ENCODE results near the gene TMEM88.

Gene TMEM88

DNA sequence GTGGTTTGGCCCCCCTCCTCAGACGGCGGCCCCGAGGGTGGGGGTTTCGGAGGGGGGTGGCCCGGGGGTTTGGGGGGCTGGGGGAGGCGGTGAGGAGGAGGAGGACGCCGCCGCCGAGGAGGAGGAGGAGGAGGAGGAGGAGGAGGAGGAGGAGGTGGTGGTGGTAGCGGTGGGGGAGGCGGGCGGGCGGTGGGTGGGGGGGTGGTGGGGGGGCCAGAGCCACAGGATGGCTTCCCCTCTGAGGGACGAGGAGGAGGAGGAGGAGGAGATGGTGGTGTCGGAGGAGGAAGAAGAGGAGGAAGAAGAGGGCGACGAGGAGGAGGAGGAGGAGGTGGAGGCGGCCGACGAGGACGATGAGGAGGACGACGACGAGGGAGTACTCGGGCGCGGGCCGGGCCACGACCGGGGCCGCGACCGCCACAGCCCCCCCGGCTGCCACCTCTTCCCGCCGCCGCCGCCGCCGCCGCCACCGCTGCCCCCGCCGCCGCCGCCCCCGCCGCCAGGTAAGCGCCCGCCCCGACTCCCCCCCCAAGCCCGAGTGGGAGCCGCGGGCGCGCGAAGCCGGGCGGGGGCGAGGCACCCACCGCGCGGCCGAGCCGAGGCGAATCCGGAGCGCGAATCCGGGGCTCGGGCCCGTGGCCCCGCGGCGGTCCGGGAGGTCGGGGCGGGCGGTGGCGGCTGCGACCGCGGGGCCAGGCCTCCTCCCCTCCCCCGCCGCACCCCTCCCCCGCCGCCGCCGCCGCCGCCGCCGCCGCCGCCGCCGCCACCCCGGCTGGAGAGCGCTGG is 29.9 kb downstream of the TMEM88 start:
- DNase-seq (ENCODE audit: low read depth in 2 of 2), result peak; percentile 31 to 51

DNA sequence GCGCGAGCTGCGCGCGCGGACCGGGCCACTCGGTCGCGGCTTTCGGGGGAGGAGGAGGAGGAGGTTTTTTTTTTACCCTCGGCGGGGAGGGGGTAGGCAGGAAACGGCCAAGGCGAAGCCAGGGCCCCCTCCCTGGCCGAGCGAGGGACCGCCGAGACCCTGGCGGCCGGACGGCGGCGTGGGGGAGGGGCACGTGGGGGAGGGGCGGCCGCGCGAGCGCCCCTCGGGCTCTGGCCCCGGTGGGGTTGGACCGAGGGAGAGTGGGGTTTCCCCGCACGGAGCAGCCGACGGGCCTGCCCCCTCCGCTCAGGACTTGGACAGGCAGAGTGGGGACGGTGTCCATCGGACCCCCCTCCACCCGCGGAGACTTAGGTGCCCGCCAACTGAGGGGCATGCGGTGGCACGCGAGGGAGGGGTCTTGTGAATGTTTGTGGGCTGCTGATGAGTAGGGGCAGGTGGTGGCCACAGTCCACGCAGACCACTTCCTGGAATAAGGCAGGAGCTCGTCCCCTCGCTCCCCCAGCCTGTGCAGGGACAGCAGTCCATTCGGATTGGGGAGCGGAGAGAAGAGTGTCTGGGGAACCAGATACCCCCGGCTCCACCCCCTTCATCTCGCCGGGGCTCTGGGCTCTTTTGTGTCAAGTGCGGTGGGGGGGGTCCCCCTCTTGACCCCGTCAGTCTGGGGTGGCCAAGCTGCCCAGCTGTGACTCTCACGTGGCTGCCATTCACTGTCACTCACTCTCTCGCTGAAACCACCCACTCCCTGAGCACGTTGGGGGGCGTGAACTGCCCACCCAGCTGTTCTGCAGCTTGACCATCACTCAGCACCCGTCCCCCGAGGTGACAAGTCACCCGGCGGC is 30.7 kb downstream of the TMEM88 start:
- peak; percentile 13 to 21 for DNase-seq (ENCODE audit: low read depth in 2 of 2)

DNA sequence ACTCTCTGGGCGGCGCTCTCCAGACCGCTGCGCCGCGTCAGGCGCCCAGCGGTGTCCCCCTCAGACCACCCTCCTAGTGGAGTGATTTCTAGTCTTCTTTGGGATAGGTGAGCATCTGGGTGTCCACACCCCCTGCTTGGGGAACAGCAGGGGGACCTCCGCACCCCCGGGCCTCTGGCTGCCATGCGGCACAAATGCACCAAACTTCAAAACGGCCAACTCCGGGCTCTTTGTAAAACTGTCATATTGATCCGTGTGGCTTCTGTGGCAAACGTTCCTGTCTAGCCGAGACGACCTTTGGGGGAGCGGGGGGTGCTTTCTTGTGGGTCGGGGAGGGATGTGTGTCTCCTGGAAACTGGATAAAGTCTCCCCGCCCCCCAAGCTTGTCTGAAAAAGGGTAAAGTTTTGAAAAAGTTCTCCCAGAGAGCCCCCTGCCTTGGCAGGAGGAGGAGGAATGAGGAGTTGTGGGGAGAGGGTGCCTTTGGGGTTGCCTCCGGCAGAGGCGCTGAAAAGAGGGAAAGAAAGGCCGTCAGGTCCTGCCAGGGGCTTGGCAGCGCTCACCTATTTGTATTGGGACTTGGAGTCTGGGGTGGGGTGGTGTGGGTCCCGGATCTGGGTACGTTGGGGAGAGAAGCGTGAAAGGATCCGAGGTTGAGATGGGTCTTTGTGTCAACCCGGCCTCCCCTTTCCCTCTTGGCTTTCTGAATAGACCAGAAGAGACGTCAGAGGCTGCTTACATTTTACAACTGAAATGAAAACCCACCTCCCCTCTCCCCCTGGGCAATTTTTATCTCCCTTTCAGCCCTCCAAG is 31.6 kb downstream of the TMEM88 start:
- DNase-seq (ENCODE audit: low read depth in 2 of 2), result peak; percentile 19 to 28

DNA sequence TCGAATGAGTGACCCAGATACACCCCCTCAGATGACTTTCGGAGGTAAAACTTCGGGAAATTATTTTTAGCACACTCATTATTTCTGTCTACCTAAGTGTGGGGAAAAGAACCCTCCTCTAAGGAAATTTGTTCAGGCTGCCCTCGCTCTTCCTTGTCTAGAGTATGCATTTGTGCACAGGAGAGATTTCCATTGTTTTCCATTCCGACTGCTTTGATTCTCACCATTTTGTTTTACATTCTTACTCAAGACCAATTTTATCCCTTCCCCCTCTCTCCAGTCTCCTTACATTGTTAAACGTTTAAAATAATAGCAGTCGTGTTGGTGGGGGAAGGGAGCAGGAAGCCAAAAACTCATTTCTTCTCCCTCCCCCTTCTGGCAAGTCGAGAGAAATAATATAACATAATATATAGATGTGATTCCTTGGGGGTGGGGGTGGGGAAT is 32.2 kb downstream of the TMEM88 start:
- DNase-seq (ENCODE audit: low read depth in 2 of 2), result no peak

DNA sequence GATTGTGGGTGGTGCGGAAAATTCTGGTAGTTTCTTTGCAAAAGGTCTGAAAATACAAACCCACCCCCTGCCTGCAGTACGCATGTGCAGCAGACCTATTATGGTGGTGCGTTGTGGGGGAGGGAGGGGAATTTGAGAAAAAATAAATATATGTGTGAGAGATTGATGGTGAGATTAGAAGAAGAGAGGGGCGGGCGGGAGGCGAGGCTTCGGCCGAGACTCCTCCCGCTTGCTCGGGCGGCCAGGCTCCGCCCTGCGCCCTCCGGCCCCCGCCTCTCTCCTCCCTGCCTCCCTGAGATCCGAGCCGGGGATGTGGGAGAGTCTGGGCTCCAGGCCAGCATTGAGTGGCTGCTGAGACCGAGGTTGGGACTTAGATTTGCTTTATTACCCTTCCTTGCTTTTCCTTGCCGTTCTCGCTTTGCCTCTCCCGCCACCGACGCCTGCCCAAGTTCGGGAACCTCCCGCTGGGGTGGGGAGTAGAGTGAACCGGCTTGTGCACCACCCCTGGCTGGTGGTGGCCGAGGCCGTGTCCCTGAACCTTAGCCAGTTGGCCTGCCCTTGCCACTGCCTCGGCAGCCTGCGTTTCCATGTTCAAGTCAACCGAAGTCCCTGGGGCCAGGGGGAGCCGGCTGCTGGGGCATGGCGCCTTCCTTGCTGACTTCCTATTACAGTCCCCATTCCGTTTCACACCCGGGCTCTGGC is 32.8 kb downstream of the TMEM88 start:
- peak; percentile 82 to 91 for DNase-seq (ENCODE audit: low read depth in 2 of 2)

DNA sequence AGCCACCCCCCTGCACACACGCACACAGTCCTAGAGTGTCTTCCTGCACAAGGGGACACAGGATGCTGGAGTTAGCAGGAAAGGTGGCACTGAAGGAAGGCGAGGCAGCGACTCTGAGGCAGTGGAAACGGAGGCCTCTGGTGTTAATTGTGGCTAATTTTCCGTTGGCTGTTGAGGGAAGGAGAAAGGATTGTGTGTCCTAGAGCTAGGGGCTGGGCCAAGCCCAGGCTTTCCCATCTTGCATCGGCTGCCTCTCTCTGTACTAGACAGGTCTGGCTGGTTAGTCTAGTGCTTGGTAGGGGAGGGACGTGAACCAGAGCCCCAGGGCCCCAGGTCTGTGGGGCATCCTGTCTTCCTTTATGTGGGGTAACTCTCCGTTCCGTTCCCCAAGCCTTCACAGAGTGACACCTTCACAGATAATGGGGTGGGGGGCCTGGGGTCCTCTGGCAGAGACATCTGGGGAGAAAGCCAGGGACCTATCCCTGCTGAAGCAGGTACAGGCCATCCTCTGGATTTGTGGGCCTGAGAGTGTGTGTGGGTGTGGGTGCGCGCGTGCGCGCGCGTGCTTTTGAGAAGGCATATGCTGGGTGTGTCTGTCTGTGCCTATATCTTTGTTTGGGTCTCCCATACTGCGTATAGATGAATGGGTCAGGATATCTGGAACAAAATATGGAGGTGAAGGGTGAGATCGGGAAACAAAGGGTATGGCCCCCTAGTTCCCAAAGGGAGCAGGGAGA is 33.5 kb downstream of the TMEM88 start, which contains the start of gene CHD3:
TSS of gene CHD3 (plus strand) at position 606 of the 737 bp plus-strand sequence. CDS start 212 bp downstream, outside the sequence.
- DNase-seq (ENCODE audit: low read depth in 2 of 2), result no peak

DNA sequence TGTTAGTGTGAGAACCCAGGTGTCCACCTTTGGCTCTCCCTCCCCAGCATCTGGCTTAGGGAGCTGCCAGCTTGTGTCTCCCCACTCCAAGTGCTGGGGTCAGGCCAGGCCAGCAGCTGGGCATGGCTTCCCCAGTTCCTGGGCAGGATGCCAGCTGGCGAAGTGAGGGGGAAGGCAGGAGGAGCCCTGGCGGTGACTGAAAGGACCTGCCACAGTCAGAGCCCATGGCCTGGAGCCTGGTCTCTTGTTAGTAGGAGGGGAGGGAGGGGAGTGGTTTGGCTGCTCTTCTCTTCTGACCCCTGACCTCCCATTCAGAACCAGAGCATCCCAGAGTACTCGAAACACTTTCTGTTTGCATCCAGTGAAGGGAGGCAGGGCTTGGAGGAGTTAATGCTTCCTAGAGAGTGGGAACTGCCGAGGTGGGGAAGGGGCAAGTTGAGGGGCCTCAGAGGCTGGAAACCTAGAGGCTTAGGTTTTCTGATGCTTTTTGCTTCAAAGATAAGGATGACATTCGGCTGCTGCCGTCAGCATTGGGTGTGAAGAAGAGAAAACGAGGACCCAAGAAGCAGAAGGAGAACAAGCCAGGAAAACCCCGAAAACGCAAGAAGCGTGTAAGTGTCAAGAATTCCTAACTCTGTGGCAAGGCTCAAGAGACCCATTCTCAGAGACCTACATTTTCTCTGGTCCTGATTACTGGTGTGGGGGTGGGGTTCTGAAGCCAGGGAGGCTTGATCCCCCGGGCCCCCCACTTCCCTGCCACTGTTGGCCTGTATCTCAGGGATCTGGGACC is 34.5 kb downstream of the TMEM88 start:
- no peak for DNase-seq (ENCODE audit: low read depth in 2 of 2)

DNA sequence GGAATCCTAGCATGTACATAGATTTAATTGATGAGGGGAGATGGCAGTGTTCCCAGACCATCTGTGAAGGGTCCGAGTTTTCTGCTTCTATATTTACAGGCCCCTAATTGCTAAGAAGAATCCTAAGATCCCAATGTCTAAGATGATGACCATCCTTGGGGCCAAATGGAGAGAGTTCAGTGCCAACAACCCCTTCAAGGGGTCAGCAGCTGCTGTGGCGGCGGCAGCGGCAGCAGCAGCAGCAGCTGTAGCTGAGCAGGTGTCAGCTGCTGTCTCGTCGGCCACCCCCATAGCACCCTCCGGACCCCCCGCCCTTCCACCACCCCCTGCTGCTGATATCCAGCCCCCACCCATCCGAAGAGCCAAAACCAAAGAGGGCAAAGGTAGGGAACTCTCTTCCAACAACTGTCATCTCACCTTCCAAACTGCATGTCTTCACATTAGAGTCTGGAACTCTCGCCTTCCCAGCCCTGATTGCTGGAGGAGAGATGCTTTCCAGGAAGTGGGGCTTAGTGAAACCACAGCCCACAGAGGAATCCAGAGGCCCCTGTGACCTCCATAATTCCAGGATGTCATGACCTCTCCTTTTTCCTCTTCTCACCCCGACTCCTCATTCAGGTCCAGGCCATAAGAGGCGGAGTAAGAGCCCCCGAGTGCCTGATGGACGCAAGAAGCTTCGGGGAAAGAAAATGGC is 38.5 kb downstream of the TMEM88 start:
- DNase-seq (ENCODE audit: low read depth in 2 of 2), result no peak

DNA sequence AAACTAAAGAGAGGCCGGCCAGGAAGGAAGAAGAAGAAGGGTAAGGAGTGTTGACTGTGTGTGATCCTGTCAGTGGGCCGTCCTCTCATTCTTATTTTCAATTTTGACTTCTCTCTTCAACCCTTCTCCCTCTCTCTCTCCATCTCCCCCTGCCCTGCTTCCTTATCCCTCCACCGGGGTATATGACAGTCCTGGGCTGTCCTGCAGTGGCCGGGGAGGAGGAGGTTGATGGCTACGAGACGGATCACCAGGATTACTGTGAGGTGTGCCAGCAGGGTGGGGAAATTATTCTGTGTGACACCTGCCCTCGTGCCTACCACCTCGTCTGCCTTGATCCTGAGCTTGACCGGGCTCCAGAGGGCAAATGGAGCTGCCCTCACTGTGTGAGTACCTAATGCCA is 39.4 kb downstream of the TMEM88 start:
- no peak for DNase-seq (ENCODE audit: low read depth in 2 of 2)

DNA sequence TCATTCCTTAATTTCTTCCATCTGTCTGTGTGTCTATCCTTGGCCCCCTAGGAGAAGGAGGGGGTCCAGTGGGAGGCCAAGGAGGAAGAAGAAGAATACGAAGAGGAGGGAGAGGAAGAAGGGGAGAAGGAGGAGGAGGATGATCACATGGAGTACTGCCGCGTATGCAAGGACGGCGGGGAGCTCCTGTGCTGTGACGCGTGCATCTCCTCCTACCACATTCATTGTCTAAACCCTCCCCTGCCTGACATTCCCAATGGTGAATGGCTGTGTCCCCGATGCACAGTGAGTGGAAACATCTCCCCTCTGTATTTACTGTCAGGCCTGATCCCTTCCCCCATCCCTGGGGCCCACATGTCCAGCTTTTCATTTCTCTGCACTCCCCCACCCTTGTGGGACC is 40.0 kb downstream of the TMEM88 start:
- no peak for DNase-seq (ENCODE audit: low read depth in 2 of 2)

DNA sequence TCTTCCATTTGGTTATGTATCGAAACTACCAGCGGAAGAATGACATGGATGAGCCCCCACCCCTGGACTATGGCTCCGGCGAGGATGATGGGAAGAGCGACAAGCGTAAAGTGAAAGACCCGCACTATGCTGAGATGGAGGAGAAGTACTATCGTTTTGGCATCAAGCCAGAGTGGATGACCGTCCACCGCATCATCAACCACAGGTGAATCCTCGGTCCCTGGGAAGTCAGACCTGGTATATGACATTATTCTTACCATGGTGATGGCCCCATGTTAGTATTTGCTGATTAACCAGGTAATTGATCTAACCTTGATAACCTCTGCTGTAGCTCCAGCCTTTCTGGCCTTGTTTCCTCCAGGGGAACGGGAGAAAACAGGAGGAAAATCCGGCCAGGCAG is 42.2 kb downstream of the TMEM88 start:
- no peak for DNase-seq (ENCODE audit: low read depth in 2 of 2)

DNA sequence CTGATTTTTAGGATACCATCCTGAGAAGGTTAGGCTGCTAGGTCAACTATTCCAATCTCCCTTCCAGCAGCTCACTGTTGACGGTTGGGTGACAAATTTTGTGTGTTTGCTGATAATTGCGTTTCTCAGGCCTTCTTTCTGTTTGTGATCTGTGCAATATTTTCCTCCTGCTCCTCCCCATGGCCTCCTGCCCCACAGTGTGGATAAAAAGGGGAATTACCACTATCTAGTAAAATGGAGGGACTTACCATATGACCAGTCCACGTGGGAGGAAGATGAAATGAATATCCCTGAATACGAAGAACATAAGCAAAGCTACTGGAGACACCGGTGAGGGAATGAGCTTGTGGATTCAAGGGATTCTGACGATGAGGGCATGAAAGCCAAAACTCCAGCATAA is 42.9 kb downstream of the TMEM88 start:
- DNase-seq (ENCODE audit: low read depth in 2 of 2), result no peak

DNA sequence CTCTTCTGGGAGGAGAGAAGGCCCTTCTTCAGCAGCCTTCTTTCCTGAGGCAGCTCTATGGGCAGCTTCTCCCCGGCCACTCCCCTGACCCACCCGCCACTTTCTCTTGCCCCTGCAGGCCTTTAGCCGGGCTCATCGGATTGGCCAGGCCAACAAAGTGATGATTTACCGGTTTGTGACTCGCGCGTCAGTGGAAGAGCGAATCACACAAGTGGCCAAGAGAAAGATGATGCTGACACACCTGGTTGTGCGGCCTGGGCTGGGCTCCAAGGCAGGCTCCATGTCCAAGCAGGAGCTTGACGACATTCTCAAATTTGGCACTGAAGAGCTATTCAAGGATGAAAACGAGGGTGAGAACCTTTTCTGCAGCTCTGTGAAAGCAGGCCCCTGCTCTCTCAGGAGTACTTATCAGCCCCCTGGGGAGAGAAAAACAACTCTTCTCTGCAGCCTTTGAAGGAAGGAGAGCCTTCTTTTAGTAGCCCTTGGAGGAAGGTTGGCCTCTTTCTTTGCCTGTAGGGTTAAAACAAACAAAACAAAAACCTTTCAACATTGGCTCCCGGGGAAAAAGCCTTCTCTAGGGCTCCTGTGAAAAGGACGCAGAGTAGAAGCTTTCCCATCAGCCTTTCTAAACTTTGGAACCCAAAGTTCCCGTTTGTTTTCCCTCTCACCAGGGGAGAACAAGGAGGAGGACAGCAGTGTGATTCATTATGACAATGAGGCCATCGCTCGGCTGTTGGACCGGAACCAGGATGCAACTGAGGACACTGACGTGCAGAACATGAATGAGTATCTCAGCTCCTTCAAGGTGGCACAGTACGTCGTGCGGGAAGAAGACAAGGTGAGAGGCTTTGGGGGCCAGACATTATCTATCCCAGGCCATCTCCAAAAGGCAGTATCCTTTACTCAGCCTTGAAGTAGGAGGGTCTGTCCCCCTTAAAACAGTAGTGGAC is 48.6 kb downstream of the TMEM88 start:
- no peak for DNase-seq (ENCODE audit: low read depth in 2 of 2)

Measured in stimulated activated CD8-positive, alpha-beta memory T cell treated with anti-CD3 and anti-CD28 coated beads, Interleukin-15, amount 100 ng/mL, for 4 hours (primary cell).